SK-N-SH (cell line): ENCODE measurements around the gene AKT1. TPM values are rescaled to one million over a fixed set of nuclear protein-coding genes. Genes with fewer than 3 reads are reported as not detected.

Experiments used
- CTCF ChIA-PET: fragments of 300-600, 350-600 bp; formaldehyde crosslinking; extraction: SDS; loops from one replicate; lab custom pipeline; 2021; lab: Yijun Ruan, JAX
- POLR2A ChIA-PET: fragments of 350-600 bp; sonication (Branson Sonifier 250); formaldehyde crosslinking; extraction: SDS; loops from one replicate; lab custom pipeline; 2020; ENCODE audit warnings: antibody characterized with exemption, inconsistent platforms; lab: Yijun Ruan, JAX
- DNase-seq: peaks from one replicate; pipeline ENCODE4 v3.0.0; 2012
- H2AFZ ChIP-seq: fragments of 200-600 bp; sonication (generic); 2 replicates; pipeline ENCODE4 v1.8.1; 2016; ENCODE audit warnings: antibody characterized with exemption, mild to moderate bottlenecking, low read depth
- H3F3A ChIP-seq: fragments of 200-600 bp; sonication (generic); replicated peaks from 2 replicates; pipeline ENCODE3; 2016; ENCODE audit warnings: antibody characterized with exemption, mild to moderate bottlenecking; ENCODE audit not compliant: insufficient read depth
- H3K27ac ChIP-seq, 2 experiments: fragments of 200-500 bp in 1 of 2; fragments of 200-600 bp in 1 of 2; sonication (Bioruptor generic) in 1 of 2; sonication (generic), shearing (Covaris generic) in 1 of 2; 2 replicates each; pipeline versions ENCODE4 v1.5.1 to v1.6.1; 2014 to 2016; ENCODE audit warnings: low read depth in 2 of 2, inconsistent platforms in 1 of 2, low read length in 1 of 2, mild to moderate bottlenecking in 1 of 2, mixed read lengths in 1 of 2
- H3K27me3 ChIP-seq: fragments of 200-600 bp; sonication (generic), shearing (Covaris generic); 2 replicates; pipeline ENCODE4 v1.6.1; 2016; ENCODE audit warnings: mixed run types; ENCODE audit not compliant: insufficient read depth
- H3K36me3 ChIP-seq, 2 experiments: fragments of 200-500 bp in 1 of 2; fragments of 200-600 bp in 1 of 2; sonication (Bioruptor generic) in 1 of 2; sonication (generic) in 1 of 2; replicated peaks in 1 of 2; 2 replicates each; pipeline versions ENCODE3 to v1.5.1; 2014 to 2016; ENCODE audit warnings: low read length in 1 of 2, mild to moderate bottlenecking in 1 of 2; ENCODE audit not compliant: insufficient read depth in 2 of 2, control insufficient read depth in 1 of 2
- H3K4me1 ChIP-seq, 2 experiments: fragments of 200-500 bp in 1 of 2; fragments of 200-600 bp in 1 of 2; sonication (Bioruptor generic) in 1 of 2; sonication (generic), shearing (Covaris generic) in 1 of 2; 2 replicates each; pipeline versions ENCODE4 v1.5.1 to v1.6.1; 2014 to 2016; ENCODE audit warnings: low read depth in 1 of 2, low read length in 1 of 2, mixed run types in 1 of 2; ENCODE audit not compliant: insufficient read depth in 2 of 2, control insufficient read depth in 1 of 2
- H3K4me2 ChIP-seq: fragments of 200-600 bp; sonication (generic), shearing (Covaris generic); 2 replicates; pipeline ENCODE4 v1.6.1; 2017; ENCODE audit warnings: mixed run types
- H3K4me3 ChIP-seq, 2 experiments: fragments of 200-500 bp in 1 of 2; fragments of 200-600 bp in 1 of 2; sonication (Bioruptor generic) in 1 of 2; sonication (generic), shearing (Covaris generic) in 1 of 2; 2 replicates each; pipeline versions ENCODE4 v1.5.1 to v1.8.1; 2014 to 2016; ENCODE audit warnings: low read depth in 2 of 2, inconsistent platforms in 1 of 2, low read length in 1 of 2, mild to moderate bottlenecking in 1 of 2, mixed read lengths in 1 of 2, moderate library complexity in 1 of 2
- H3K79me2 ChIP-seq: fragments of 200-600 bp; sonication (generic); 2 replicates; pipeline ENCODE4 v1.8.1; 2017; ENCODE audit warnings: mild to moderate bottlenecking; ENCODE audit not compliant: insufficient read depth
- H3K9ac ChIP-seq: fragments of 200-600 bp; sonication (generic); 2 replicates; pipeline ENCODE4 v1.6.1; 2017; ENCODE audit warnings: mixed run types
- H3K9me2 ChIP-seq: fragments of 200-600 bp; sonication (generic); 2 replicates; pipeline ENCODE4 v1.6.1; 2017; ENCODE audit warnings: mixed run types
- H3K9me3 ChIP-seq: fragments of 200-600 bp; sonication (generic); 2 replicates; pipeline ENCODE4 v1.6.1; 2017; ENCODE audit warnings: mixed run types, mild to moderate bottlenecking, moderate library complexity
- H4K20me1 ChIP-seq: fragments of 200-600 bp; sonication (generic); 2 replicates; pipeline ENCODE4 v1.6.1; 2017; ENCODE audit warnings: mild to moderate bottlenecking, mixed run types; ENCODE audit not compliant: insufficient read depth
- CHD2 ChIP-seq: fragments of 150-350 bp; IDR thresholded peaks from 2 replicates; pipeline ENCODE4 v1.6.1; 2018; ENCODE audit warnings: low read length; ENCODE audit not compliant: partially characterized antibody
- CTCF ChIP-seq: fragments of 200-600 bp; sonication (generic); IDR thresholded peaks from 2 replicates; pipeline ENCODE4 v1.6.1; 2017; ENCODE audit warnings: antibody characterized with exemption, mild to moderate bottlenecking, moderate library complexity
- ELF1 ChIP-seq: IDR thresholded peaks from 2 replicates; pipeline ENCODE4 v1.4.0; 2012
- EP300 ChIP-seq, 2 experiments: IDR thresholded peaks; 2 replicates each; pipeline versions ENCODE4 v1.4.0 to v1.6.1; 2012; ENCODE audit warnings: borderline replicate concordance in 1 of 2, low read depth in 1 of 2, low read length in 1 of 2
- EZH2phosphoT487 ChIP-seq: fragments of 200-600 bp; sonication (generic); IDR thresholded peaks from 2 replicates; pipeline ENCODE4 v1.6.1; 2017; ENCODE audit warnings: low read depth, mixed run types, mild to moderate bottlenecking, antibody characterized with exemption, moderate library complexity, borderline replicate concordance
- FOSL2 ChIP-seq: IDR thresholded peaks from 2 replicates; pipeline ENCODE4 v1.4.0; 2012; ENCODE audit warnings: low read depth, mild to moderate bottlenecking, moderate library complexity, borderline replicate concordance
- FOXM1 ChIP-seq: IDR thresholded peaks from 2 replicates; pipeline ENCODE4 v1.4.0; 2012; ENCODE audit warnings: low read depth, mild to moderate bottlenecking
- GATA2 ChIP-seq: sonication (generic); formaldehyde crosslinking; IDR thresholded peaks from 2 replicates; pipeline ENCODE4 v1.5.0; 2020; ENCODE audit warnings: mild to moderate bottlenecking, missing genetic modification reagents
- MXI1 ChIP-seq: IDR thresholded peaks from 2 replicates; pipeline ENCODE4 v1.6.1; 2012; ENCODE audit warnings: mild to moderate bottlenecking, low read depth, low read length, improper control_type of control experiment
- PBX3 ChIP-seq: IDR thresholded peaks from 2 replicates; pipeline ENCODE4; 2012
- RAD21 ChIP-seq: IDR thresholded peaks from 2 replicates; pipeline ENCODE4 v1.6.1; 2012; ENCODE audit warnings: mild to moderate bottlenecking, low read length
- REST ChIP-seq: IDR thresholded peaks from 2 replicates; pipeline ENCODE4 v1.6.1; 2012; ENCODE audit warnings: mild to moderate bottlenecking, low read depth, low read length, moderate library complexity
- RXRA ChIP-seq: IDR thresholded peaks from 2 replicates; pipeline ENCODE4 v1.4.0; 2012; ENCODE audit warnings: low read depth, mild to moderate bottlenecking, borderline replicate concordance
- SIN3A ChIP-seq: IDR thresholded peaks from 2 replicates; pipeline ENCODE4 v1.6.1; 2012; ENCODE audit warnings: low read depth, mild to moderate bottlenecking, low read length, moderate library complexity, borderline replicate concordance
- TAF1 ChIP-seq: IDR thresholded peaks from 2 replicates; pipeline ENCODE4 v1.6.1; 2012; ENCODE audit warnings: low read depth, mild to moderate bottlenecking, low read length, moderate library complexity, borderline replicate concordance
- TEAD4 ChIP-seq: IDR thresholded peaks from 2 replicates; pipeline ENCODE4 v1.4.0; 2012; ENCODE audit warnings: mild to moderate bottlenecking, borderline replicate concordance; ENCODE audit not compliant: insufficient read depth
- ZBTB33 ChIP-seq: IDR thresholded peaks from 2 replicates; pipeline ENCODE4 v1.4.0; 2012; ENCODE audit warnings: low read depth, borderline replicate concordance
- WGBS: methylation state at CpG from one replicate; pipeline ENCODE4 v1.1.6; 2017; ENCODE audit warnings: low lambda C conversion rate; 5-methylcytosine and 5-hydroxymethylcytosine counted together
- polyA plus RNA-seq, 3 experiments: library from polyadenylated mRNA; depleted of rRNA; stranded (reverse); fragments of >200 nt; gene quantifications; 2 replicates each; pipeline ENCODE4 v1.2.3, GENCODE V29; 2012
- TF ChIP-seq, protein P1 (sequence below): IDR thresholded peaks from 2 replicates; pipeline ENCODE4 v1.4.0; 2012; ENCODE audit warnings: low read depth
- TF ChIP-seq, protein P2 (sequence below): IDR thresholded peaks from 2 replicates; pipeline ENCODE4 v1.4.0; 2012; ENCODE audit warnings: low read depth, borderline replicate concordance

Gene AKT1
- polyA plus RNA-seq, 1 of the 3 experiments (the other 2 are of a cell fraction), result 198 TPM

GRCh38 chr14:104797115-104798044, 1.8 kb upstream of the AKT1 start:
- Histone ChIP-seq H2AFZ (no peak overlapping the region), H3K9me3 (no peaks in the 10 kb centered on the region), H3K4me3 (no peak overlapping the region), H3K4me2 (no peak overlapping the region), H3F3A (peaks cover 19% of the 10 kb centered on the region), H3K27ac (no peak overlapping the region), H3K36me3 (no peaks in the 10 kb centered on the region), H3K79me2 (peaks cover 27% of the 10 kb centered on the region), H4K20me1 (peaks cover 25% of the 10 kb centered on the region), H3K9me2 (no peaks in the 10 kb centered on the region), H3K27me3 (no peaks in the 10 kb centered on the region), H3K9ac (no peak overlapping the region), H3K4me1 (peaks cover 11 to 53% of the 10 kb centered on the region in 2 experiments; a peak in 3 of 4 replicates)
- TF ChIP-seq, protein P1, sequence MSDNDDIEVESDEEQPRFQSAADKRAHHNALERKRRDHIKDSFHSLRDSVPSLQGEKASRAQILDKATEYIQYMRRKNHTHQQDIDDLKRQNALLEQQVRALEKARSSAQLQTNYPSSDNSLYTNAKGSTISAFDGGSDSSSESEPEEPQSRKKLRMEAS, result no peak
- TF ChIP-seq SIN3A (no peak), REST (no peak), GATA2 (no peak), ZBTB33 (no peak), MXI1 (no peak), CTCF (no peak), RXRA (no peak), FOXM1 (no peak), EZH2phosphoT487 (no peak), PBX3 (no peak), TAF1 (no peak), EP300 (IDR thresholded peaks at IDR 0.05; ENCODE audit: borderline replicate concordance in 1 of 2, low read depth in 1 of 2, low read length in 1 of 2) (no peak), FOSL2 (no peak), CHD2 (no peak), ELF1 (no peak), RAD21 (no peak), TEAD4 (no peak)
- TF ChIP-seq, protein P2, sequence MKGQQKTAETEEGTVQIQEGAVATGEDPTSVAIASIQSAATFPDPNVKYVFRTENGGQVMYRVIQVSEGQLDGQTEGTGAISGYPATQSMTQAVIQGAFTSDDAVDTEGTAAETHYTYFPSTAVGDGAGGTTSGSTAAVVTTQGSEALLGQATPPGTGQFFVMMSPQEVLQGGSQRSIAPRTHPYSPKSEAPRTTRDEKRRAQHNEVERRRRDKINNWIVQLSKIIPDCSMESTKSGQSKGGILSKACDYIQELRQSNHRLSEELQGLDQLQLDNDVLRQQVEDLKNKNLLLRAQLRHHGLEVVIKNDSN, result no peak
- WGBS, result 76% methylated on average over 8 of the region's 18 CpGs
- CTCF ChIA-PET, result interaction anchor here (1.3 to 5.2 kb wide), 3 partner anchors 24 to 29 kb away, joined by 4 to 26 read pairs (median 25); no protein-coding TSS in a partner anchor
- POLR2A ChIA-PET, result no interaction called here
- no peak for DNase-seq
